Epithelial cell of prostate (primary cell): ENCODE results near the gene JMJD1C.
"Not testable (repeated sequence)": the region's sequence is repeated elsewhere in the genome, so short reads cannot be mapped to it uniquely, and the experiment has no call there.

Experiments
- DNase-seq: peaks from one replicate; pipeline ENCODE4 v3.0.0-alpha.2; 2011; ENCODE audit warnings: low read depth, low spot score
- H3K27ac ChIP-seq: fragments of 450-650 bp; 2 replicates; pipeline ENCODE4 v1.5.1; 2017; ENCODE audit warnings: mild to moderate bottlenecking

The JMJD1C gene

DNA sequence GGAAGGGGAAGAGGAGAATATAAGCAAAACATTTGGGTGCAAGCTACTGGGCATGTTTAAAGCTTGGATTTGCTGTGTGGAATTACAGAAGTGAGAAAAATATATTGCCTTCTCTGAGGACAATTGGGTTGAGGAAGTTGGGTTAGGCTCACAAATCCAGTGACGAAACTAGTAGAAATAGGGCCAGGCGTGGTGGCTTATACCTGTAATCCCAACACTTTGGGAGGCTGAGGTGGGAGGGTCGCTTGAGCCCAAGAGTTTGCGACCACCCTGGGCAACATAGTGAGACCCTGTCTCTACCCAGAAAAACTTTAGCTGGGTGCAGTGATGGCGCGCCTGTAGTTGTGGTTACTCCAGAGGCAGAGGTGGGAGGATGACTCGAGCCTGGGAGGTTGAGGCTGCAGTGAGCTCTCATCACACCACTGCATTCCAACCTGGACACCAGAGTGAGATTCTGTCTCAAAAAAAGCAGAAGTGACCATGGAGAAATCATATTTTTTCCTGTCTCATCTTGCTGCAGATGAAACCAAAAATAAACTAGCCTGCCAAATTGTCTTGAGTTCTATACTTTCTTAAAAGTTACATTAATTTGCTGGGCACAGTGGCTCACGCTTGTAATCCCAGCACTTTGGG is 310.3 kb downstream of the JMJD1C start:
- DNase-seq: no peak
- H3K27ac ChIP-seq: peak overlapping the region; percentile 18

DNA sequence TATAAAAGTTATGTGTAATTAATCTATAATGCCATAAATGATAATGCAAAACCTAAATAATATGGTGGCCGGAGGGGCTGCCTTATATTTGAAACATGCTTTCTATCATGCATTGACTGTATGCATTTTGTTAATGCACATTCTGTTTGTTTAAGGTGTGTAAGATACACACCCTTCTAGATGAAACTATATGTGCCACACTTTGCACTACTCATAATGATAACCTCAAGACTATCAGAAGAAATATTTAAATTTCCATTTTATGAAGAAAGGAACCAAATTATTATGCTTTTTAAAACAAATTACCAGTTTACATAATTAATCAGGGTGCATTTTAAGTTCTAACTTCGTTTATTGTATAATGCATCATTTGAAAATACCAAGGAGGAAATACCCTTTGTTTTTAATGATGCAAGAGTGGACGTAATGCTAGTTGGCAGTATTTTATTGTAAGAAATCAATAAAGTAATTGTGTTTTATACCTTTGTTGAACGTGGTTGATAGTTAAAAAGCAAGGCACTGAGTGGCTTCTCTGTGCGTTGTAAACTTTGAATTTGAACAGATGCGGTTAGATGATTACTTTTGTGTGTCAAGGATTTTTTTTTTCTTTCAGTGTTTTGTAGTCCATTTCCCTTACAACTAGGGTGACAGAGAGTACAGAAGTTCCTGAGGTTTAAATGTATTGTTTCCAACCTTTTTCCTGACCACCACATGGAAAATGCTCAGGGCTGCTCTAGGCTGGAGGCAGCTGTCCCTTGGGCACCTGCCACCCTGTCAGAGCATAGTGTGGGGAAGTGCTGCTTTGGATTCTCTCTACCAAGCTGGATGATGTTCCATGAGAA is 311.0 kb downstream of the JMJD1C start:
- no peak for DNase-seq
- peak overlapping the region; percentile 18 for H3K27ac ChIP-seq

DNA sequence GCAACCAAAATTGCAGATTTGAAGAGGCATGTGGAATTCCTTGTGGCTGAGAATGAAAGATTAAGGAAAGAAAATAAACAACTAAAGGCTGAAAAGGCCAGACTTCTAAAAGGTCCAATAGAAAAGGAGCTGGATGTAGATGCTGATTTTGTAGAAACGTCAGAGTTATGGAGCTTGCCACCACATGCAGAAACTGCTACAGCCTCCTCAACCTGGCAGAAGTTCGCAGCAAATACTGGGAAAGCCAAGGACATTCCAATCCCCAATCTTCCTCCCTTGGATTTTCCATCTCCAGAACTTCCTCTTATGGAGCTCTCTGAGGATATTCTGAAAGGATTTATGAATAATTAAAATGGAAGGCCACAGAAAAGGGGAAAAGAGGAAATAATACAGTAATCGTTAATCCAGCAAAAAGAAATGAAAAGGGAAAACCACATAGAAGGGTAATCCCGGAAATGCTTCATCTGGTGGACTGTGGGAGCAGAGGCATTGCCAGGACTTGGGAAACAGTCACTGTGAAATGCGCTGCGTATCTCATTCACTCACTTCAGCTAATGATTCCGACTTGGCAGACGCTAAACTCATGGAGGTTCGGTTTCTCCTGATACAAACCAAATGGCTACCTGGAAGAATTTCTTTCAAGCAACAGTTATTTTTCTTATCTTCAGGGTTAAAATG is 311.8 kb downstream of the JMJD1C start:
- H3K27ac ChIP-seq, DNase-seq: not testable (repeated sequence)

DNA sequence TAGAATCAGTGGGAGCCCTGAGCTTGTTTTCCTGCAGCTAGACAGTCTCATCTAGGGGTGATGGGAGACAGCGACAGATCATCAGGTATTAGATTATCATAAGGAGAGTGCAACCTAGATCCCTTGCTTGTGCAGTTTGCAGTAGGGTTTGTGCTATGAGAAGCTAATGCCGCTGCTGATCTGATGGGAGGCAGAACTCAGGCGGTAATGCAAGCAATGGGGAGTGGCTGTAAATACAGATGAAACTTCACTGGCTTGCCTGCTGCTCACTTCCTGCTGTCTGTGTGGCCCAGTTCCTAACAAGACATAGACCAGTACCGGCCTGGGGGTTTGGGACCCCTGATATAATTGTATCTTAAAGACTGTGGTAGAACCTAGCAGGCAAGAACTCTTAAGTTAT is 315.0 kb downstream of the JMJD1C start:
- no peak for DNase-seq
- no peak overlapping the region for H3K27ac ChIP-seq

DNA sequence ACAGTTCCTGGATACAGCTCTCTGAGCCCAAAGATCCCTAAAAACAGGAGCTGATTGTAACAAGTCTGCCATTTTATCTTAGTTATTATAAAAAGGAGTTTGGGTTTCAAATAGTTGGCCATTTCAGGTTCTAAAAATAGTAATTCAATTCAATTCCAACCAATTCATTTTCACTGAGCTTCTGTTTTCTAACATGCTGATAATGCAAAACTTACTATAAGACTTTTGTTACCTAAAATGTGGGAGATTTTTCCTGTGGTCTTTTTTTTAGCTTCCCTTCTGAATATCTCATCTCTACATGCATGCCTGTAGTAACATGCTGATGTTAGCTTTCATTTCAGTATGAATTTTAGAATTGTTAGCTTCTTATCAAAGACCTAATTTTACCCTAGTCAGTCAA is 319.3 kb downstream of the JMJD1C start:
- H3K27ac ChIP-seq: no peak overlapping the region
- DNase-seq: no peak

DNA sequence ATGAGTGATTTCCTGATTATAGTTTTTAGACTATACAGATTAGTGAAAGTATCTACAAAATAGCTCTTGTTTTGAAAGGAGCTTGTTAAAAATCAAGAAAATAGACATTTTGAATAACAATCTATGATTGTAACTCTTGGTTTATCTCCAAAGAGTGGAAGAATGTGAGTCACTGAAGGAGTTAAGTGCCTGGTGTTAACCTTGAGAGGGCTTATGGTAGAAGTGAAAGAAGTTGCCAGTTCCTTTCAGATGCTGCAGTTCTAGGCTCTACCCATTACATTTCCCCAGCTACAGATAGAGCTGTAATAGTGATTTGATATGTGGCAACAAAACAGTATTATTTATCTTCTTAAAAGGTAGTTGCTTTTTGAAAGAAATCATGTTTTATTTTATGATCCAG is 320.0 kb downstream of the JMJD1C start:
- H3K27ac ChIP-seq: no peak overlapping the region
- no peak for DNase-seq

DNA sequence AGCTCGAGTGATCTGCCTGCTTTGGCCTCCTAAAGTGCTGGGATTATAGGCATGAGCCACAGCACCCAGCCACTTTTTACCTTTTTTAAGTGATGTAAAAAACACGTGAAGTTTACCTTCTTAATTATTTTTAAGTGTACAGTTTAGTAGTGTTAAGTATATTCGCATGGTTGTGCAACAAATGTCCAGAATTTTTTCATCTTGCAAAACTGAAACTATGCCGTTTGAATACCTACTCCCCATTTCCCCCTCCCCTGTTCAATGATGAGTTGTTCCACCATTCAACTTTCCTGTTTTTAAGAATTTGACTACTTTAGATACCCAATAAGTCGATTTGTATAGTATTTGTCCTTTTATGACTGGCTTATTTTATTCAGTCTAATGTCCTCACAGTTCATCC is 321.8 kb downstream of the JMJD1C start:
- no peak overlapping the region for H3K27ac ChIP-seq
- DNase-seq: no peak

DNA sequence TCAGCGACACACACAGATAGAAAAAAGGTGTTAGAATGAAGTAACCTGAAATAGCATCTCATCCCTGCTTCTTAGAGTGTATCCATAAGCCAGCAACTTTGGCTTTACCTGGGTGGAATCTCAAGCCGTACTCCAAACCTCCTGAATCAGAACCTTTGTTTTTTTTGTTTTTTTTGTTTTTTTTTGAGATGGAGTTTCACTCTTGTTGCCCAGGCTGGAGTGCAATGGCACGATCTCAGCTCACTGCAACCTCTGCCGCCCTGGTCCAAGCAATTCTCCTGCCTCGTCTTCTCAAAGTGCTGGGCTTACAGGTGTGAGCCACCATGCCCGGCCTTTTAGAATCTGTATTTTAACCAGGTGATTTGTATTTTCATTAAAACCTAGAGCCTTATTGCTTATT is 323.6 kb downstream of the JMJD1C start:
- no peak overlapping the region for H3K27ac ChIP-seq
- no peak for DNase-seq

DNA sequence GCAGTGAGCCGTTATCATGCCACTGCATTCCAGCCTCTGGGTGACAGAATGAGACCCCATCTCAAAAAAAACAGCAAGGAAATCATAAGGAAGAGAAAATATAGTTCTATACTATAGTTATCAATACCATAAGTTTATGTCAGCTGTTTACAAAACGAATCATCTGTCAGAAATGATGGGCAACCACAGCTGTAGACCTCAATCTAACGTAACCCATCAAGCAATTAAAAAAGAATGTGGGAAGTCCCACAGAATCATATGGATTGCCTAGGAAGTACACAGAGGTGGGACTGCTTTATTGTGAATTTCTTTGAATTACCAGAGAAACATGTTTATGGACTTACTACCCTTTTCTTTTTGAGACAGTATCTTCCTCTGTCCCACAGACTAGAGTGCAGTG is 325.7 kb downstream of the JMJD1C start:
- peak overlapping the region; percentile 26 for H3K27ac ChIP-seq
- no peak for DNase-seq

DNA sequence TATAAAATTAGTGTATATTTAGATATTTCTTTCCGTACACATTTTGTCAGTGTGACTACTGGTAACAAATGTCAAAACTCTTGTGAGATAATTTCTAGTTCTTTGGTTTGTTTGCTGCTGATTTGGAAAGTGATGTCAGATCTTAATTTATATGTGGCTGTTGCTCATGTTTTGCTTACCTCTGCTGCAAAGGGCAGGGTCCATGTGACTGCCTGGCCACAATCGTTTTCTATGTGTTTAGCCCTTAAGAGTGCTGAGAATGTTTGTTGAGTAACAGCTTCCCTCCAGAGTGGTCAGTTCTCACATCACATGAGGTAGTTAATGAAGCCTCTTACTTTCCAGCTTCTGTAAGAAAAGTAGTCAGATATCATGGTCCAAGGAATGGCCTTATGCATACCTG is 328.5 kb downstream of the JMJD1C start:
- DNase-seq: no peak
- H3K27ac ChIP-seq: no peak overlapping the region

DNA sequence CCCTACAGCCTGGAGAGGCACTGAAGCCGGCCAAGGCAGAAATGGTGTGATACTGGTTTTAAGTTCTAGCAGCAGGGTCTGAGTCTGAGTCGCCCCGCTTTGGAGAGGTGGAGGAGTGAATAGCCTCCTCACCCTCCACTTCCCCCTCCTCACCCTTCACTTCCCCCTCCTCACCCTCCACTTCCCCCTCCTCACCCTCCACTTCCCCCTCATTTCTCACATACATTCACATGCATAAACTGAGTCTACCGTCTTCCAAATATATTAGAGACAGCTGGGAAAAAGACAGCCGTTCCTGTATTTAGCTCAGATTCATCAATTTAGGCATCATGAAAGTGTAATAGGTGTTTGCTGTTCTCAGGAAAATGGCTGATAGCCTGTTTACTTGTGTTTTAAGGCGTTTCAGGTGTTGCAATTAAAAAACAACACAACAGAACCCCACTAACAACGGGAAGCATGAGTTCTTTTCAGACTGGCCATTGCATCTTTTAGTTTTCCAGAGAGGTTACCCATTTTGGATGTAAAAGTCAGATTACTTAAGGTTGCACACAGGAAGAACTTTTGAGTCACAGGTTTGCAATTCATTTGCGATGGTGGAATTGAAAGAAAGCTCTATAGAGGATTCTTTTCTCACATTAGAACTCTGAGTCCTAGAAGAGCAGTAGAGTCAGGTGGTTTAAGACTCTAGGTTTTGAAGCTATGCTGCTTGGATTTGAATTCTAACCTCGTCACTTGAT is 331.8 kb downstream of the JMJD1C start:
- H3K27ac ChIP-seq: peak overlapping the region; percentile 91
- no peak for DNase-seq

DNA sequence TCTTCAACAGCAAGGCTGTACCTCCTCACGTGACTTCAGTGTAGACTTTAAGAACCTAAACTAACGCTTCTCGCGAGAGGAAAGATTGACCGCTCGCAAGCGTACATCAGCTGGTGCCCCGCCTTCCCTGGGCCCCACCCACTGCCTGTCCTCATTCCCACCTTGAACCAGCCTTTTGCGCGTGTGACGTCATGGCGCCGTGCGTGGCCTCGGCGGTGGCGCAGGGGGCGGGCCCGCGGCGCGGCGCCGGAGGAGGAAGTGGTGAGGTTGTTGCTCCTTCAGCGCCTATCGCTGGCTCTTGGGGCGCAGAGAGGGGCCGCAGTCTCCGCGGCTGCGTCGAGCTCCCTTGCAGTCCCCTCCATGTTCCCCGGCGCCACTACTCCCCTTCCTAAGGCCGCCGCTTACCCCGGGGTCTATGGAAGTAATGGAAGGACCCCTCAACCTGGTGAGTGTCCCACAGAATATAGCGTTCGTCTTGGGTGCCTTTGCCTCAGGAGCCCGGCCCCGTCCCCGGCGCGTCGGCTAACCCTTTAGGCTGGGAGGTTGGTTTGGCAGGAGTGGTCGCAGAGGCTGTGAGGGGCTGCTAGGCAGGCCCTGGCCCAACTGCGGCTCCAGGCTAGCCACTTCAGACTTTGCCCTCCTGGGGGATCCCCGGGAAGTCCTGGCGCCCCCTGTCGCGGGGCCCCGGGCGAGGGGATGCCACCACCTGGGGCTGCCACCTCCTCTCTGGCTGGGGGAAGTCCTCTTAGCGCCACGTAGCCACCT is 332.5 kb downstream of the JMJD1C start, which contains the start of gene NRBF2:
Gene NRBF2, plus strand, starts transcription at position 273 of the 765 bp plus-strand sequence. Its CDS starts 143 bp downstream, at position 416.
- peak within 1 kb of the TSS; percentile 91 for H3K27ac ChIP-seq
- DNase-seq: peak; percentile 91

DNA sequence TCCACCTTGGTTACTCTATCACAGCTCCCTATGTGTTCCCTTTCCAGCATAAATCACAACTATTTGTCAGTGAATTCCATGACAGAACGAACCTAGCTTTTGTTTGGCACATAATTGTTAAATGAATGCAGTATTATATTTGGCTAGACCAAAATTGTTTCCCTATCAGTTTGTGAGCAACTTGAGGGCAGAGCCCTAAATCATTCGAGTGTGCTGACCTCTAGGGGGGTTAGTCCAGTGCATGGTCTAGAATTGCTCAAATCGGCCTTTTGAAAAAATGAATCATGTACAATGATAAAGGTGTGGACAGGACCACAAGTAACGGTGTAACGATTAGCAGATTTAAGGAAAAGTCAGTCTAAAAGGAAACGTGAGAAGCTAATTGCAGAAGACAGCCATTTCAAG is 333.1 kb downstream of the JMJD1C start:
- H3K27ac ChIP-seq: peak overlapping the region; percentile 91
- no peak for DNase-seq

DNA sequence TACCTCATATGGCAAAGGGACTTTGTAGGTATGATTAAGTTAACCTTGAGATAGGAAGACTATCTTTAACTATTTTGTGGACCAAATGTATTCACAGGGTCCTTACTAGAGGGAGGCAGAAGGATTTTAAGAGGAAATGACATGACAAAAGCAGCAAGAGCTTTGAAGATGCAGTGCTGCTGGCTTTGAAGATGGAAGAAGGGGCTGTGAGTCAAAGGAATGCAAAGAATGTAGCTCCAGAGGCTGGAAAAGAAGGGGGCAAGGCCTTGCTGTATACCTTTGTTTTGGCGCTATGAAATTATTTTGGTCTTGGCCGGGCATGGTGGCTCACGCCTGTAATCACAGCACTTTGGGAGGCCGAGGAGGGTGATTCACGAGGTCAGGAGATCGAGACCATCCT is 335.9 kb downstream of the JMJD1C start:
- DNase-seq: no peak
- H3K27ac ChIP-seq: no peak overlapping the region

DNA sequence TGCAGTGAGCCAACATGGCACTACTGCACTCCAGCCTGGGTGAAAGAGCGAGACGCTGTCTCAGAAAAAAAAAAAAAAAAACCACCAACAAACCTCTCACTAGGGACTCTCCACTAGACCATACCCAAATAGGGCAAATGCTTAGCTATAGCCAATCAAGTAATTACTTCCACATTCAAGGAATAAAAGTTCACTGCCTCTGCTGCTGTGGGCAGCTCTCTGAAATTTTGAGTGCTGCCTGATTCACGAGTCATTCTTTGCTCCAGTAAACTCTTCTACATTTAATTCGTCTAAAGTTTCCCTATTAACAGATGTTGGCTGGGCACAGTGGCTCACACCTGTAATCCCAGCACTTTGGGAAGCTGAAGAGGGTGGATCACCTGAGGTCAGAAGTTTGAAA is 337.3 kb downstream of the JMJD1C start:
- no peak for DNase-seq
- no peak overlapping the region for H3K27ac ChIP-seq

DNA sequence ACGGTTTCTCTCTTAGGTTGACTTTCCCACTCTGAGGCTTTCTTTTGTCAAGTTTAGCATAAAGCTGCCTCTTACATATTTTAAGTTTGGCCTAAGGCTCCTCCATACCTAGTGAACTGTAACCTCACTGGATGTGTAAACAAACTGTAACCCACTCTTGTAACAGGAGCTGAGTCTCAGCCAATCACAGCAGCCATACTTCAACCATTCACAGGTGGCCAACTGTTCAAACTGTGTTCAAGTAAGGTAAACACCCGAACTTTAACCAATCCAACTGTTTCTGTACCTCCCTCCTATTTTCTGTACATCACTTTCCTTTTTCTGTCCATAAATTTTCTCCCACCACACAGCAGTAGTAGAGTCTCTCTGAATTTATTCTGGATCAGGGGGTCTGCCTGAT is 340.3 kb downstream of the JMJD1C start:
- H3K27ac ChIP-seq: no peak overlapping the region

DNA sequence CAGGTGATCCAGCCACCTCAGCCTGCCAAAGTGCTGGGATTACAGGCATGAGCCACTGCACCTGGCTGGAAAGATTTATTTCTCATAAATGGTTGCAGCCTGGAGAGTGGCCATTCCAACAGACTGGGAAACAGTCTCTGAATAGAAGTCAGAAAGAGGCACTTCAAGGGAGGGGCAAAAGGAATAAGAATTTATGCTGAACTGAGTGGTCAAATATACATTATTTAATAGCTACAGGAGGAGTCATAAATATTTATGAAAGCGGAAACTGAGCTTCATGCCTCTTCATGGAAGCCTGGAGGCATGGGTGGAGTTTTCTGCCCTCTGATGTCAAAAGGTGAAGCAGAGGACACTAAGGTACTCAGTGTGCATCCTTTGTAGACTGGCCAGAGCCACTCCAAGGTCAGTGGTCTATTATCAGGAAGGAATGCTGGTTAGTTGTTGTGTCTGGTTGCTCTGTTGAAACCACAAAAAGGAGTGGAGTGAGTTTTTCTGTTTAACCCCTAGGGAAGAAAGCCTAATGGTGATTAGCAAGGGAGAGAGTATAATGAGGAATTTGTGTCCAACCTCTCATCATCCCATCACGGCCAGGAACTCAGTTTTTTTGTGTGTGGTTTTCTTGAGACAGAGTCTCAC is 341.9 kb downstream of the JMJD1C start:
- no peak overlapping the region for H3K27ac ChIP-seq
- DNase-seq: no peak

More for the DNA sequence above, 340.3 kb downstream of the JMJD1C start:
- no peak for DNase-seq

DNA sequence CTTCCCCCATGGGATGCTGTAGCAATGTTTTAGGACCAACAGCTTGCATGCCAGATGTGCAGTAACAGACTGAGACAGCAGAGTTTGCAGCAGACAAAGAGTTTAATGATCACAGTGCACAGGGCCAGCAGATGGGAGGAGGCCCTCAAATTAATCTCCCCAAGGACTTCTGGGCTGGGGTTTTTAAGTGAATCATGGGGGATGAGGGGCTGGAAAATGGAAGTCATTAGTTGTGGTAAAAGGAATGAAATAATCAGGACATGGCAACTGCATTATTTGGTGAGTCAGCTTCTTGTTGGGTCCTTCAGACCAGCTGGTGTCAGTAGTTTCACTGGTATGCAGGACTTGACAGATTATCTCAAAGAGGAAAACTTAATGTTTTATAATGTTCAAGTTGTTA is 345.2 kb downstream of the JMJD1C start:
- DNase-seq: no peak

DNA sequence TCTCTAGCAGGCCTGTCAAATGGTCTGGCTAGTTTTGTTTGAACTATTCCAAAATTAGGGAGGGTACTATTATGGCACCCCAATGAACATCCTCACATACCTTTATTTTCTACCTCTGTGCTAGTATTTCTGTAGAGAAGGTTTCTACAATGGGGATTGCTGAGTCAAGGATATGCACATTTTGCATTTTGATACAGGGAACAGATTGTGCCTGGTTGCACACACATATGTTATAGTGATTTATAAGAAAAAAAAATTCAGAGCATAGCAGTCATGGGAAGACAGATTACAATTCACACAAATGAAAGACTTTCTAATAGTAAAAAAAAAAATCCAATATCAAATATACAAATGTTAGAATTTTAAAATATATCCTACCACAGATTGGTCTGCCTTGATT is 346.7 kb downstream of the JMJD1C start:
- no peak for DNase-seq
- no peak overlapping the region for H3K27ac ChIP-seq

More for the DNA sequence above, 345.2 kb downstream of the JMJD1C start:
- no peak overlapping the region for H3K27ac ChIP-seq
